GM23248 (cell line): ENCODE data around the gene ZNF85. TPM values are rescaled to one million over a fixed set of nuclear protein-coding genes. Genes with fewer than 3 reads are reported as not detected.
"Not testable (repeated sequence)": the region's sequence is repeated elsewhere in the genome, so short reads cannot be mapped to it uniquely, and the experiment has no call there.

Experiments used
- DNase-seq: peaks from one replicate; pipeline ENCODE4 v3.0.0-alpha.2; 2015
- H2AFZ ChIP-seq: fragments of 200-600 bp; sonication (generic); 2 replicates; pipeline ENCODE4 v1.6.1; 2016; ENCODE audit warnings: antibody characterized with exemption
- H3F3A ChIP-seq: fragments of 200-600 bp; sonication (generic); 2 replicates; pipeline ENCODE4 v1.6.1; 2016; ENCODE audit warnings: mild to moderate bottlenecking, antibody characterized with exemption, mixed run types; ENCODE audit not compliant: insufficient read depth
- H3K27ac ChIP-seq: fragments of 200-600 bp; sonication (generic); 2 replicates; pipeline ENCODE4 v1.5.1; 2016; ENCODE audit warnings: mild to moderate bottlenecking
- H3K27me3 ChIP-seq: fragments of 200-600 bp; sonication (generic); replicated peaks from 2 replicates; pipeline ENCODE4 v1.6.1; 2016; ENCODE audit warnings: mild to moderate bottlenecking; ENCODE audit not compliant: insufficient read depth
- H3K36me3 ChIP-seq: fragments of 200-600 bp; sonication (generic); 2 replicates; pipeline ENCODE4 v1.6.1; 2016; ENCODE audit warnings: low read depth, mild to moderate bottlenecking
- H3K4me1 ChIP-seq: fragments of 200-600 bp; sonication (generic); 2 replicates; pipeline ENCODE4 v1.6.1; 2016; ENCODE audit warnings: mild to moderate bottlenecking; ENCODE audit not compliant: insufficient read depth
- H3K4me2 ChIP-seq: fragments of 200-600 bp; sonication (generic); one replicate; pipeline ENCODE4 v1.6.1; 2016; ENCODE audit warnings: mild to moderate bottlenecking; ENCODE audit not compliant: unreplicated experiment
- H3K4me3 ChIP-seq: fragments of 200-600 bp; sonication (generic); 2 replicates; pipeline ENCODE4 v1.5.1; 2016; ENCODE audit warnings: mild to moderate bottlenecking
- H3K79me2 ChIP-seq: fragments of 200-600 bp; sonication (generic); 2 replicates; pipeline ENCODE4 v1.6.1; 2016; ENCODE audit warnings: mild to moderate bottlenecking; ENCODE audit not compliant: insufficient read depth
- H3K9ac ChIP-seq: fragments of 200-600 bp; sonication (generic); 2 replicates; pipeline ENCODE4 v1.6.1; 2016; ENCODE audit warnings: mild to moderate bottlenecking
- H3K9me2 ChIP-seq: fragments of 200-600 bp; sonication (generic); 2 replicates; pipeline ENCODE4 v1.6.1; 2016; ENCODE audit warnings: mixed run types, mild to moderate bottlenecking, moderate library complexity; ENCODE audit not compliant: insufficient read depth
- H3K9me3 ChIP-seq: fragments of 200-600 bp; sonication (generic); one replicate; pipeline ENCODE4 v1.6.1; 2017; ENCODE audit warnings: low read depth
- H4K20me1 ChIP-seq: fragments of 200-600 bp; sonication (generic); 2 replicates; pipeline ENCODE4 v1.6.0; 2016; ENCODE audit not compliant: insufficient read depth
- EZH2 ChIP-seq: fragments of 200-600 bp; sonication (generic); IDR thresholded peaks from 2 replicates; pipeline ENCODE4 v1.6.1; 2018; ENCODE audit warnings: antibody characterized with exemption, mild to moderate bottlenecking; ENCODE audit not compliant: insufficient read depth, poor library complexity, severe bottlenecking
- EZH2phosphoT487 ChIP-seq: fragments of 200-600 bp; sonication (generic); IDR thresholded peaks from 2 replicates; pipeline ENCODE4 v1.6.1; 2018; ENCODE audit warnings: antibody characterized with exemption, moderate library complexity, mild to moderate bottlenecking, low read depth; ENCODE audit not compliant: insufficient read depth
- WGBS, 2 experiments: methylation state at CpG; one replicate each; pipeline ENCODE4 v1.1.6; 2015 to 2017; ENCODE audit warnings: low lambda C conversion rate in 2 of 2, low coverage in 1 of 2; ENCODE audit errors: missing lambda C conversion rate in 2 of 2; 5-methylcytosine and 5-hydroxymethylcytosine counted together
- in situ Hi-C: fragments of 300-500 bp; cut with MboI; formaldehyde crosslinking; loops from 2 replicates; pipeline ENCODE4 v1.15.0; 2020
- polyA plus RNA-seq: library from polyadenylated mRNA; unstranded; fragments of >200 nt; fragmentation: Nextera tagmentation; extraction: Ambion mirVana; gene quantifications from 2 replicates; pipeline ENCODE4 v1.2.1, GENCODE V29; 2016
- total RNA-seq: library from RNA; depleted of rRNA; stranded (reverse); fragments of >200 nt; shearing (Covaris generic); gene quantifications from 2 replicates; pipeline ENCODE4 v1.2.3, GENCODE V29; 2014

ZNF85 gene
- total and polyA plus RNA-seq, 2 experiments from 2014 or later, result 9.4 to 15.3 TPM

DNA sequence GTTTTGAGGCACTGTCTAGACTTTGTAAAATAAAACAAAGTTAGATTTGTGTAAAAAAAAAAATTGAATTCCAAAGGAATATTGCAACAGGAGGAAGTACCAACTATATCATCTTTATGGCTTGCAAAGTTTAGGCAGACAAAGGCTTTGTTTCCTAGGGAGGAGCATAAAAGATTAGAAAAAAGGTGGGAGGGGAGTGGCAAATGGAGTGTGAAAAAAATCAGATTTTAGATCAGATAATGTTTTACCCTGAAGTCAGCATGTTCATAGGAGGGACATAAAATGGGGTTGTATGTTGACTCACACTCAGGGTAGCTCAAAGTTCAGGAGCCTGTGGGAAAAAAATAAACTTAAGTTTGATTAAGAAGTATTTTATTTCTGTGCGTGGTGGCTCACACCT, 3.7 kb downstream of the ZNF85 start:
- H2AFZ ChIP-seq, result no peak overlapping the region
- H3K9ac ChIP-seq, result no peak overlapping the region
- H3K4me2 ChIP-seq, result no peak overlapping the region
- DNase-seq, result peak; percentile 47
- H3K9me2 ChIP-seq, result no peaks in the 10 kb centered on the region
- TF ChIP-seq EZH2phosphoT487, result no peak
- no peak for TF ChIP-seq EZH2
- 89 to 100% methylated on average over 1 of the region's 1 CpG for WGBS, 2 experiments
- H3K79me2 ChIP-seq, result peaks cover 68% of the 10 kb centered on the region
- peak overlapping the region; percentile 91 for H3K27ac ChIP-seq
- H3K27me3 ChIP-seq, result no peaks in the 10 kb centered on the region
- no peak overlapping the region for H3K4me3 ChIP-seq
- H3K9me3 ChIP-seq, result no peaks in the 10 kb centered on the region
- no peaks in the 10 kb centered on the region for H4K20me1 ChIP-seq
- 0 out of 2 replicates have a peak, but pooled peaks cover 4% of the 10 kb centered on the region for H3F3A ChIP-seq
- in situ Hi-C loops, result no loop called here
- H3K36me3 ChIP-seq, result no peaks in the 10 kb centered on the region; the same call in 1 of the 2 replicates
- peaks cover 35% of the 10 kb centered on the region for H3K4me1 ChIP-seq

DNA sequence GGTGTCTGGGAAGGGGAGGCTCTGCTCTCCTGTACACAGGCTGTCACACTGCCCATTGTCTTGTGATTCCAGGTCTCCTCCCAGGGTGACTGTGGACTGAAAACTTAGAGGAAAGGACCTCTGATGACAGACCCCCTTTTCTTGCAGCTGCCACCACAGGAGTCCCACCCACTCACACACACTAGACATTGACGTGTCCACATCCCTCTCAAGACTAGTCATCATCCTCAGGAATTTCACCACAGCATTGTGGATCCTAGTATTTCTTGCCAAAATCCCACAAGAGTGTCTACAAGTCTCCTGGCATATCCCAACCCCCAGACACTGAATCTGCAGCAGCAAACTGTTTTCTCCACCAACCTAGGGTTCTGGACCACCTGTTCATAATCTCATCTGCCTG, 5.3 kb downstream of the ZNF85 start:
- DNase-seq, result peak; percentile 92
- peak overlapping the region; percentile 69 for H3K9ac ChIP-seq
- no peaks in the 10 kb centered on the region for H3K9me3 ChIP-seq
- H3K27ac ChIP-seq, result peak overlapping the region; percentile 91
- no peaks in the 10 kb centered on the region for H3K9me2 ChIP-seq
- peak overlapping the region; percentile 57; the same call in 1 of the 2 replicates for H2AFZ ChIP-seq
- WGBS, 2 experiments, result 21 to 27% methylated on average over 1 of the region's 1 CpG
- peaks cover 84% of the 10 kb centered on the region for H3K79me2 ChIP-seq
- in situ Hi-C loops, result no loop called here
- H3K4me3 ChIP-seq, result no peak overlapping the region
- H3K36me3 ChIP-seq, result no peaks in the 10 kb centered on the region; the same call in 1 of the 2 replicates
- H4K20me1 ChIP-seq, result no peaks in the 10 kb centered on the region
- peak overlapping the region; percentile 31 for H3K4me2 ChIP-seq
- H3K27me3 ChIP-seq, result no peaks in the 10 kb centered on the region
- TF ChIP-seq EZH2 (no peak), EZH2phosphoT487 (no peak)
- peaks cover 35% of the 10 kb centered on the region for H3K4me1 ChIP-seq
- H3F3A ChIP-seq, result 0 out of 2 replicates have a peak, but pooled peaks cover 4% of the 10 kb centered on the region

GRCh38 chr19:20936322-20936947, 13.4 kb downstream of the ZNF85 start:
- peaks cover 16% of the 10 kb centered on the region for H3K36me3 ChIP-seq
- H3K4me1 ChIP-seq, H3K4me2 ChIP-seq, H3K4me3 ChIP-seq, H2AFZ ChIP-seq, H3K9me3 ChIP-seq, H3K9ac ChIP-seq, H4K20me1 ChIP-seq, H3K27me3 ChIP-seq, DNase-seq, H3K27ac ChIP-seq, H3F3A ChIP-seq, in situ Hi-C loops, H3K9me2 ChIP-seq: not testable (repeated sequence)
- 96 to 99% methylated on average over 5 of the region's 5 CpGs for WGBS, 2 experiments
- H3K79me2 ChIP-seq, result peaks cover 21% of the 10 kb centered on the region

DNA sequence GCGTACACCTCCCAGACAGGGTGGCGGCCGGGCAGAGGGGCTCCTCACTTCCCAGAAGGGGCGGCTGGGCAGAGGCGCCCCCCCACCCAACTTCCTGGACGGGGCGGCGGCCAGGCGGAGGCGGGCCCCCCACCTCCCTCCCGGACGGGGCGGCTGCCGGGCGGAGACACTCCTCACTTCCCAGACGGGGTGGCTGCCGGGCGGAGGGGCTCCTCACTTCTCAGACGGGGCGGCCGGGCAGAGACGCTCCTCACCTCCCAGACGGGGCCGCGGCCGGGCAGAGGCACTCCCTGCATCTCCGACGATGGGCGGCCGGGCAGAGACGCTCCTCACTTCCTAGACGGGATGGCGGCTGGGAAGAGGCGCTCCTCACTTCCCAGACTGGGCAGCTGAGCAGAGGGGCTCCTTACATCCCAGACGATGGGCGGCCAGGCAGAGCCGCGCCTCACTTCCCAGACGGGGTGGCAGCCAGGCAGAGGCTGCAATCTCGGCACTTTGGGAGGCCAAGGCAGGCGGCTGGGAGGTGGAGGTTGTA, 29.6 kb downstream of the ZNF85 start:
- H3K4me3 ChIP-seq, H3K27me3 ChIP-seq, H3F3A ChIP-seq, in situ Hi-C loops, DNase-seq, H3K9ac ChIP-seq, H2AFZ ChIP-seq, H3K27ac ChIP-seq, H3K4me1 ChIP-seq, H3K9me3 ChIP-seq, H3K9me2 ChIP-seq, H3K79me2 ChIP-seq, H4K20me1 ChIP-seq, H3K4me2 ChIP-seq: not testable (repeated sequence)
- 80 to 81% methylated on average over 2 to 41 of the region's 41 CpGs for WGBS, 2 experiments
- peaks cover 24% of the 10 kb centered on the region for H3K36me3 ChIP-seq

GRCh38 chr19:20964798-20965197, 41.7 kb downstream of the ZNF85 start:
- Histone ChIP-seq H2AFZ (no peak overlapping the region), H3K27me3 (no peaks in the 10 kb centered on the region), H4K20me1 (no peaks in the 10 kb centered on the region), H3K36me3 (no peaks in the 10 kb centered on the region), H3K9me2 (no peaks in the 10 kb centered on the region), H3K27ac (no peak overlapping the region), H3K4me1 (no peaks in the 10 kb centered on the region), H3K4me2 (no peak overlapping the region), H3K79me2 (no peaks in the 10 kb centered on the region), H3K4me3 (no peak overlapping the region), H3F3A (no peaks in the 10 kb centered on the region), H3K9ac (no peak overlapping the region), H3K9me3 (no peaks in the 10 kb centered on the region)
- WGBS, 2 experiments, result 27% methylated on average over 4 of the region's 4 CpGs
- TF ChIP-seq EZH2 (no peak), EZH2phosphoT487 (no peak)
- peak; percentile 0 for DNase-seq
- in situ Hi-C loops, result no loop called here
